ENCODE measurements around the gene RO60.

RO60 gene

GRCh38 chr1:193104907-193105820, 45.8 kb downstream of the RO60 start, which contains the start of gene GLRX2:
Gene GLRX2 (minus strand): TSS chr1:193105414. CDS start chr1:193105382, 32 bp downstream.
- no peak for DNase-seq (ENCODE audit: low read depth)
- TF ChIP-seq CTCF (IDR thresholded peaks at IDR 0.05; ENCODE audit: low read depth, low read length, missing control alignments): no peak
- H3K4me3 ChIP-seq (ENCODE audit: low read depth, low read length): peak within 1 kb of the TSS; percentile 73

- no peak for TF ChIP-seq CTCF (IDR thresholded peaks at IDR 0.05; ENCODE audit: low read depth, low read length, missing control alignments)
- H3K4me3 ChIP-seq (ENCODE audit: low read depth, low read length): peak overlapping the region; percentile 73
- no peak for DNase-seq (ENCODE audit: low read depth)
These were observed 46.4 kb downstream of the RO60 start for GRCh38 chr1:193105821-193106177.

- no peak for TF ChIP-seq CTCF (IDR thresholded peaks at IDR 0.05; ENCODE audit: low read depth, low read length, missing control alignments)
These were observed 49.1 kb downstream of the RO60 start for GRCh38 chr1:193108471-193108870.

More at GRCh38 chr1:193108471-193108870, 49.1 kb downstream of the RO60 start:
- DNase-seq (ENCODE audit: low read depth): no peak
- H3K4me3 ChIP-seq (ENCODE audit: low read depth, low read length): no peak overlapping the region
